HEK293 (cell line): ENCODE data around the gene PRR11.

Source experiments
- KLF16 ChIP-seq: fragments of 450-650 bp; formaldehyde crosslinking; IDR thresholded peaks from 2 replicates; pipeline ENCODE4 v1.5.1; 2017; ENCODE audit warnings: missing biosample characterization, missing genetic modification characterization
- KLF9 ChIP-seq: fragments of 450-650 bp; formaldehyde crosslinking; IDR thresholded peaks from 2 replicates; pipeline ENCODE4 v1.5.1; 2016; ENCODE audit warnings: missing biosample characterization, missing genetic modification characterization, low read depth
- SCRT1 ChIP-seq: fragments of 450-650 bp; formaldehyde crosslinking; IDR thresholded peaks from 2 replicates; pipeline ENCODE4 v1.5.1; 2016; ENCODE audit warnings: missing biosample characterization, missing genetic modification characterization, borderline replicate concordance
- YY1 ChIP-seq: fragments of 450-650 bp; formaldehyde crosslinking; IDR thresholded peaks from 2 replicates; pipeline ENCODE4 v1.5.1; 2018; ENCODE audit warnings: missing biosample characterization, missing genetic modification characterization
- ZNF274 ChIP-seq, 2 experiments: fragments of 200-500 bp in 1 of 2; fragments of 450-650 bp in 1 of 2; sonication (Bioruptor generic) in 1 of 2; formaldehyde crosslinking in 1 of 2; IDR thresholded peaks; 2 replicates each; pipeline versions ENCODE4 v1.5.1 to v1.6.1; 2014 to 2016; ENCODE audit warnings: borderline replicate concordance in 1 of 2, inconsistent platforms in 1 of 2, low read length in 1 of 2, missing biosample characterization in 1 of 2, missing genetic modification characterization in 1 of 2
- ZNF768 ChIP-seq: fragments of 450-650 bp; formaldehyde crosslinking; IDR thresholded peaks from 2 replicates; pipeline ENCODE4 v1.5.1; 2018; ENCODE audit warnings: missing biosample characterization, mild to moderate bottlenecking, missing genetic modification characterization
- ZNF791 ChIP-seq: fragments of 450-650 bp; formaldehyde crosslinking; IDR thresholded peaks from 2 replicates; pipeline ENCODE4 v1.5.1; 2016; ENCODE audit warnings: missing biosample characterization, missing genetic modification characterization
- ZNF843 ChIP-seq: fragments of 450-650 bp; formaldehyde crosslinking; IDR thresholded peaks from 2 replicates; pipeline ENCODE4 v1.5.1; 2016; ENCODE audit warnings: missing biosample characterization, missing genetic modification characterization
- ZSCAN4 ChIP-seq: fragments of 450-650 bp; formaldehyde crosslinking; IDR thresholded peaks from 2 replicates; pipeline ENCODE4 v1.5.1; 2017; ENCODE audit warnings: missing biosample characterization, missing genetic modification characterization
- TF ChIP-seq, protein P1 (sequence below): fragments of 450-650 bp; formaldehyde crosslinking; IDR thresholded peaks from 2 replicates; pipeline ENCODE4 v1.5.1; 2016; ENCODE audit warnings: missing biosample characterization, missing genetic modification characterization

- TF ChIP-seq, protein P1, sequence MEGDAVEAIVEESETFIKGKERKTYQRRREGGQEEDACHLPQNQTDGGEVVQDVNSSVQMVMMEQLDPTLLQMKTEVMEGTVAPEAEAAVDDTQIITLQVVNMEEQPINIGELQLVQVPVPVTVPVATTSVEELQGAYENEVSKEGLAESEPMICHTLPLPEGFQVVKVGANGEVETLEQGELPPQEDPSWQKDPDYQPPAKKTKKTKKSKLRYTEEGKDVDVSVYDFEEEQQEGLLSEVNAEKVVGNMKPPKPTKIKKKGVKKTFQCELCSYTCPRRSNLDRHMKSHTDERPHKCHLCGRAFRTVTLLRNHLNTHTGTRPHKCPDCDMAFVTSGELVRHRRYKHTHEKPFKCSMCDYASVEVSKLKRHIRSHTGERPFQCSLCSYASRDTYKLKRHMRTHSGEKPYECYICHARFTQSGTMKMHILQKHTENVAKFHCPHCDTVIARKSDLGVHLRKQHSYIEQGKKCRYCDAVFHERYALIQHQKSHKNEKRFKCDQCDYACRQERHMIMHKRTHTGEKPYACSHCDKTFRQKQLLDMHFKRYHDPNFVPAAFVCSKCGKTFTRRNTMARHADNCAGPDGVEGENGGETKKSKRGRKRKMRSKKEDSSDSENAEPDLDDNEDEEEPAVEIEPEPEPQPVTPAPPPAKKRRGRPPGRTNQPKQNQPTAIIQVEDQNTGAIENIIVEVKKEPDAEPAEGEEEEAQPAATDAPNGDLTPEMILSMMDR (tag by site-specific recombination), result no peak
- TF ChIP-seq ZNF843 (no peak), YY1 (no peak), ZSCAN4 (no peak), ZNF791 (tag by site-specific recombination) (no peak), KLF9 (tag by site-specific recombination) (no peak), ZNF274 (IDR thresholded peaks at IDR 0.05; ENCODE audit: low read length) (no peak), ZNF274 (tag by site-specific recombination; IDR thresholded peaks at IDR 0.05; ENCODE audit: borderline replicate concordance) (no peak), SCRT1 (tag by site-specific recombination) (no peak), ZNF768 (no peak), KLF16 (tag by site-specific recombination) (no peak)
Measured at GRCh38 chr17:59115474-59115873, 40.1 kb upstream of the PRR11 start.
